ENCODE measurements around the gene SSH2.

DNA sequence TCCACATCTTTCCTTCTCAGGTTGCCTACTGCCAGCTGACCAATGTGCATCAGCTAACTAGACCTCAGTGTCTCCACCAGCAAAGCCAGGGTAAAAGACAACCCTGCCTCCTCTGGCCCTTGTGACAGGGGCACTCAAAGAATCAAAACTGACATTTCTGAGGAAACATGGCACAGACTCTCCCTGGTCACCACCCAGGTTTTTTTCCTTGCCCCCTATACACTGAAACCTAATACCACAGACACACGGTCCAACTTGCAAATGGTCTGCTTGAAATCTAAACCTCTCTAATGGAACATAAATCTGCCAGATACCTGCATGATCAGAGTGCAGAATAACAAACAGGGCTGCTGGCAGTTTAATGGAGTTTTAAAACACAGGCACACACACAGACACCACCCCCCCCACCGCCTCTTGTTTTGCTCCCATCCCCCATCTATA, 287.8 kb downstream of the SSH2 start:
- no peak for TF ChIP-seq POLR2A (IDR thresholded peaks at IDR 0.05)
- TF ChIP-seq, protein P1, sequence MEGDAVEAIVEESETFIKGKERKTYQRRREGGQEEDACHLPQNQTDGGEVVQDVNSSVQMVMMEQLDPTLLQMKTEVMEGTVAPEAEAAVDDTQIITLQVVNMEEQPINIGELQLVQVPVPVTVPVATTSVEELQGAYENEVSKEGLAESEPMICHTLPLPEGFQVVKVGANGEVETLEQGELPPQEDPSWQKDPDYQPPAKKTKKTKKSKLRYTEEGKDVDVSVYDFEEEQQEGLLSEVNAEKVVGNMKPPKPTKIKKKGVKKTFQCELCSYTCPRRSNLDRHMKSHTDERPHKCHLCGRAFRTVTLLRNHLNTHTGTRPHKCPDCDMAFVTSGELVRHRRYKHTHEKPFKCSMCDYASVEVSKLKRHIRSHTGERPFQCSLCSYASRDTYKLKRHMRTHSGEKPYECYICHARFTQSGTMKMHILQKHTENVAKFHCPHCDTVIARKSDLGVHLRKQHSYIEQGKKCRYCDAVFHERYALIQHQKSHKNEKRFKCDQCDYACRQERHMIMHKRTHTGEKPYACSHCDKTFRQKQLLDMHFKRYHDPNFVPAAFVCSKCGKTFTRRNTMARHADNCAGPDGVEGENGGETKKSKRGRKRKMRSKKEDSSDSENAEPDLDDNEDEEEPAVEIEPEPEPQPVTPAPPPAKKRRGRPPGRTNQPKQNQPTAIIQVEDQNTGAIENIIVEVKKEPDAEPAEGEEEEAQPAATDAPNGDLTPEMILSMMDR (IDR thresholded peaks at IDR 0.05) = no peak
